Naive B cell (primary cell): ENCODE measurements around the gene ZNF573. TPM values are rescaled to one million over a fixed set of nuclear protein-coding genes. Genes with fewer than 3 reads are reported as not detected.
A peak's percentile ranks its signal among the peaks of the same experiment; 100 is the strongest.

Source experiments
- ATAC-seq, 2 donors: fragments of 150-1000 bp; cut with Tn5 transposase; 2 replicates each; pipeline ENCODE4 v1.10.0; 2021; ENCODE audit warnings: low read depth in 2 of 2, mild to moderate bottlenecking in 2 of 2, moderate library complexity in 2 of 2
- DNase-seq: peaks from one replicate; pipeline ENCODE4 v3.0.0; 2022
- H3K27ac Mint-ChIP-seq, 6 donors: one replicate each; pipeline ENCODE4 v1.8.0; 2020 to 2022; ENCODE audit warnings: mild to moderate bottlenecking in 6 of 6, mixed read lengths in 6 of 6, moderate library complexity in 5 of 6, inconsistent platforms in 2 of 6
- H3K27me3 Mint-ChIP-seq, 3 donors: one replicate each; pipeline ENCODE4 v1.8.0; 2021 to 2022; ENCODE audit warnings: mixed read lengths in 3 of 3, mild to moderate bottlenecking in 1 of 3
- H3K36me3 Mint-ChIP-seq, 2 donors: one replicate each; pipeline ENCODE4 v1.8.0; 2020 to 2022; ENCODE audit warnings: mixed read lengths in 2 of 2, inconsistent platforms in 1 of 2, mild to moderate bottlenecking in 1 of 2
- H3K4me1 Mint-ChIP-seq, 3 donors: one replicate each; pipeline ENCODE4 v1.8.0; 2020 to 2022; ENCODE audit warnings: mixed read lengths in 3 of 3, inconsistent platforms in 1 of 3, mild to moderate bottlenecking in 1 of 3, moderate library complexity in 1 of 3
- H3K4me3 Mint-ChIP-seq, 8 donors: one replicate each; pipeline ENCODE4 v1.8.0; 2020 to 2022; ENCODE audit warnings: mild to moderate bottlenecking in 8 of 8, mixed read lengths in 8 of 8, moderate library complexity in 8 of 8, inconsistent platforms in 2 of 8
- H3K9me3 Mint-ChIP-seq, 7 donors: one replicate each; pipeline ENCODE4 v1.8.0; 2020 to 2022; ENCODE audit warnings: mixed read lengths in 7 of 7, mild to moderate bottlenecking in 5 of 7, inconsistent platforms in 2 of 7, moderate library complexity in 1 of 7
- polyA plus RNA-seq, 6 donors: library from polyadenylated mRNA; unstranded; fragments of 300-500 nt; fragmentation: Illumina TruSeq; gene quantifications; one replicate each; pipeline ENCODE4 v1.2.3, GENCODE V29; 2021; ENCODE audit warnings: low read depth in 6 of 6

ZNF573 gene
- polyA plus RNA-seq, 6 donors from 2014 or later: 4.3 to 17.0 (median 14.8) TPM

GRCh38 chr19:37725181-37725580 lies 54.2 kb downstream of the ZNF573 start:
- H3K4me1 Mint-ChIP-seq: peaks cover 0 to 2% (median 0%) of the 10 kb centered on the region in 3 donors
- H3K36me3 Mint-ChIP-seq: no peaks in the 10 kb centered on the region
- H3K27me3 Mint-ChIP-seq: no peaks in the 10 kb centered on the region
- H3K4me3 Mint-ChIP-seq: no peak overlapping the region
- ATAC-seq (no peak), DNase-seq (no peak)
- peaks cover 0 to 2% (median 0%) of the 10 kb centered on the region in 7 donors for H3K9me3 Mint-ChIP-seq
- H3K27ac Mint-ChIP-seq: no peak overlapping the region

DNA sequence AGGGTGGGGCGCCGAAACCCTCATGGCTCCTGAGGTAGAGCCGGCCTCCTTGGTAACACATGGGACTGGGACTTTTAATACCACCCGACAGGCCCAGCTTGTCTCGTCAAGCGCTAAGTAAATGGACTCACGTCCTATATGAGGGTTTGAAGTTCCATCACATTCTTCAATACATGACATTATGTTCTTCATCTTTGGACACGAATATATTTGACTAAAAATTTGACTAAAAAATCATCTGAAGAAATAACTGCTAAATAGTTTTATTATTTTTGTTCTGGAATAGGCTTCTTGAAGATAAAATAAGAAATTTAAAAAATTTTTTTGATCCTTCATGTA lies 59.5 kb downstream of the ZNF573 start:
- Mint-ChIP-seq H3K4me3 (peak overlapping the region; percentile 84 to 97 (median 95)), H3K27ac (peak overlapping the region; percentile 89 to 96 (median 95)), H3K27me3 (no peaks in the 10 kb centered on the region), H3K9me3 (no peaks in the 10 kb centered on the region), H3K4me1 (peaks cover 9 to 22% (median 12%) of the 10 kb centered on the region in 3 donors), H3K36me3 (peaks cover 0 to 7% of the 10 kb centered on the region in 2 donors)
- no peak for DNase-seq
- no peak for ATAC-seq

- Mint-ChIP-seq H3K27me3 (no peaks in the 10 kb centered on the region), H3K27ac (peak within 1 kb of the TSS; percentile 89 to 96 (median 95)), H3K4me1 (peaks cover 9 to 24% (median 12%) of the 10 kb centered on the region in 3 donors), H3K36me3 (peaks cover 0 to 7% of the 10 kb centered on the region in 2 donors), H3K9me3 (no peaks in the 10 kb centered on the region), H3K4me3 (peak within 1 kb of the TSS; percentile 84 to 97 (median 95))
- DNase-seq (peak; percentile 85), ATAC-seq (peak; percentile 87 to 89)
Measured at GRCh38 chr19:37719111-37719926, 60.1 kb downstream of the ZNF573 start, which contains the start of gene ZNF607. Gene ZNF607, minus strand, starts transcription at chr19:37719761. Its CDS starts 8,143 bp downstream, at chr19:37711618.

GRCh38 chr19:37718304-37718703 lies 61.1 kb downstream of the ZNF573 start:
- Mint-ChIP-seq H3K36me3 (peaks cover 0 to 7% of the 10 kb centered on the region in 2 donors), H3K4me3 (peak overlapping the region; percentile 84 to 97 (median 95)), H3K27ac (peak overlapping the region in 4 of 6 donors; percentile 75 to 96 (median 92)), H3K9me3 (no peaks in the 10 kb centered on the region), H3K4me1 (peaks cover 9 to 24% (median 12%) of the 10 kb centered on the region in 3 donors), H3K27me3 (no peaks in the 10 kb centered on the region)
- no peak for DNase-seq
- ATAC-seq: no peak

- H3K27ac Mint-ChIP-seq: peak overlapping the region in 1 of 6 donors; percentile 72
- H3K36me3 Mint-ChIP-seq: peaks cover 0 to 11% of the 10 kb centered on the region in 2 donors
- DNase-seq (no peak), ATAC-seq (no peak)
- no peak overlapping the region for H3K4me3 Mint-ChIP-seq
- H3K9me3 Mint-ChIP-seq: no peaks in the 10 kb centered on the region
- H3K4me1 Mint-ChIP-seq: peaks cover 9 to 24% (median 15%) of the 10 kb centered on the region in 3 donors
- H3K27me3 Mint-ChIP-seq: no peaks in the 10 kb centered on the region
Measured at GRCh38 chr19:37716140-37716539, 63.2 kb downstream of the ZNF573 start.

- ATAC-seq: no peak
- Mint-ChIP-seq H3K36me3 (peaks cover 47 to 49% of the 10 kb centered on the region in 2 donors), H3K4me3 (no peak overlapping the region), H3K27ac (no peak overlapping the region), H3K9me3 (peaks cover 0 to 15% (median 6%) of the 10 kb centered on the region in 7 donors), H3K27me3 (no peaks in the 10 kb centered on the region), H3K4me1 (peaks cover 0 to 3% (median 0%) of the 10 kb centered on the region in 3 donors)
- no peak for DNase-seq
Measured at GRCh38 chr19:37706052-37706605, 73.3 kb downstream of the ZNF573 start.

GRCh38 chr19:37699057-37699456 lies 80.3 kb downstream of the ZNF573 start:
- no peak for DNase-seq

DNA sequence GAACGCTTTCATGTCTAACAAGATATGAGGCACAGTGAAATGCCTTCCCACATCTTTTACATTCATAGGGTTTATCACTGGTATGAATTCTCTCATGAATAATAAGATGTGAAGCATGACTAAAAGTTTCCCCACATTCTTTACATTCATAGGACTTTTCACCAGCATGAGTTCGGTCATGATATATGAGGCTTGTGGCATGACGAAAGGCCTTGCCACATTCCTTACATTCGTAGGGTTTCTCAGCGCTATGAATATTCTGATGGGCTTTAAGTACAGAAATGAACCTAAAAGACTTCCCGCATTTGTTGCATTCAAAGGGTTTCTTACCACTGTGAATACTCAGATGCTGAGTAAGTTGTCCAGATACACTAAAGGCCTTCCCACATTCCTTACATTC lies 81.2 kb downstream of the ZNF573 start:
- Mint-ChIP-seq H3K36me3 (peaks cover 37 to 54% of the 10 kb centered on the region in 2 donors), H3K4me1 (peaks cover 0 to under 1% (median 0%) of the 10 kb centered on the region in 3 donors)
- no peak for ATAC-seq

More at GRCh38 chr19:37699057-37699456, 80.3 kb downstream of the ZNF573 start:
- no peaks in the 10 kb centered on the region for H3K27me3 Mint-ChIP-seq
- peaks cover 38 to 54% of the 10 kb centered on the region in 2 donors for H3K36me3 Mint-ChIP-seq
- ATAC-seq: no peak
- H3K4me3 Mint-ChIP-seq: no peak overlapping the region
- no peaks in the 10 kb centered on the region for H3K4me1 Mint-ChIP-seq
- H3K27ac Mint-ChIP-seq: no peak overlapping the region
- H3K9me3 Mint-ChIP-seq: peaks cover 3 to 31% (median 14%) of the 10 kb centered on the region in 7 donors

GRCh38 chr19:37695144-37695899 lies 84.1 kb downstream of the ZNF573 start:
- H3K27ac Mint-ChIP-seq: no peak overlapping the region
- peaks cover 0 to 20% (median 8%) of the 10 kb centered on the region in 7 donors for H3K9me3 Mint-ChIP-seq
- peaks cover 8 to 21% (median 10%) of the 10 kb centered on the region in 3 donors for H3K4me1 Mint-ChIP-seq
- peaks cover 22 to 46% of the 10 kb centered on the region in 2 donors for H3K36me3 Mint-ChIP-seq
- no peak for DNase-seq
- no peak overlapping the region for H3K4me3 Mint-ChIP-seq
- no peak for ATAC-seq
- H3K27me3 Mint-ChIP-seq: no peaks in the 10 kb centered on the region

More for the DNA sequence above, 81.2 kb downstream of the ZNF573 start:
- no peaks in the 10 kb centered on the region for H3K27me3 Mint-ChIP-seq
- H3K4me3 Mint-ChIP-seq: no peak overlapping the region
- peaks cover 3 to 29% (median 14%) of the 10 kb centered on the region in 7 donors for H3K9me3 Mint-ChIP-seq
- H3K27ac Mint-ChIP-seq: no peak overlapping the region
- no peak for DNase-seq

GRCh38 chr19:37692956-37693620 lies 86.3 kb downstream of the ZNF573 start:
- H3K9me3 Mint-ChIP-seq: peaks cover 0 to 11% (median 3%) of the 10 kb centered on the region in 7 donors
- H3K36me3 Mint-ChIP-seq: peaks cover 2 to 23% of the 10 kb centered on the region in 2 donors
- H3K4me1 Mint-ChIP-seq: peaks cover 8 to 21% (median 10%) of the 10 kb centered on the region in 3 donors
- ATAC-seq: no peak
- H3K4me3 Mint-ChIP-seq: peak overlapping the region in 7 of 8 donors; percentile 30 to 99 (median 95)
- DNase-seq: no peak
- H3K27ac Mint-ChIP-seq: peak overlapping the region in 1 of 6 donors; percentile 47
- H3K27me3 Mint-ChIP-seq: no peaks in the 10 kb centered on the region

- ATAC-seq (peak; percentile 93 to 94), DNase-seq (peak; percentile 78)
- Mint-ChIP-seq H3K27ac (peak overlapping the region; percentile 95 to 100 (median 96)), H3K4me3 (peak overlapping the region; percentile 92 to 99 (median 97)), H3K27me3 (no peaks in the 10 kb centered on the region), H3K9me3 (peaks cover 0 to 7% (median 2%) of the 10 kb centered on the region in 7 donors), H3K36me3 (peaks cover 0 to 12% of the 10 kb centered on the region in 2 donors), H3K4me1 (peaks cover 8 to 21% (median 10%) of the 10 kb centered on the region in 3 donors)
Measured at GRCh38 chr19:37691881-37692504, 87.4 kb downstream of the ZNF573 start.
